GM23338 (cell line): Measurements from ENCODE around the gene NEK8. TPM values are rescaled to one million over a fixed set of nuclear protein-coding genes. Genes with fewer than 3 reads are reported as not detected.

Experiments used
- ATAC-seq: fragments of 200-7000 bp; cut with Tn5 transposase; 3 replicates; pipeline ENCODE4 v1.9.1; 2020
- DNase-seq: peaks from one replicate; pipeline ENCODE4 v3.0.0-alpha.2; 2015; ENCODE audit warnings: low spot score
- H2AFZ ChIP-seq: fragments of 200-600 bp; sonication (generic); 2 replicates; pipeline ENCODE4 v1.8.0; 2016; ENCODE audit warnings: antibody characterized with exemption, mild to moderate bottlenecking, moderate library complexity
- H3F3A ChIP-seq: fragments of 200-600 bp; sonication (generic); replicated peaks from 2 replicates; pipeline ENCODE4 v1.8.0; 2017; ENCODE audit warnings: antibody characterized with exemption, mixed run types, low read depth
- H3K27ac ChIP-seq: fragments of 200-600 bp; sonication (generic); 2 replicates; pipeline ENCODE4 v1.6.1; 2016; ENCODE audit warnings: low read depth
- H3K27me3 ChIP-seq: fragments of 200-600 bp; sonication (generic); 2 replicates; pipeline ENCODE4 v1.8.0; 2016; ENCODE audit warnings: mild to moderate bottlenecking, mixed run types, moderate library complexity; ENCODE audit not compliant: insufficient read depth
- H3K36me3 ChIP-seq: fragments of 200-600 bp; sonication (generic); 2 replicates; pipeline ENCODE4 v1.8.0; 2016; ENCODE audit warnings: mild to moderate bottlenecking; ENCODE audit not compliant: insufficient read depth
- H3K4me1 ChIP-seq: fragments of 200-600 bp; sonication (generic); 2 replicates; pipeline ENCODE4 v1.8.0; 2016; ENCODE audit warnings: mild to moderate bottlenecking, moderate library complexity; ENCODE audit not compliant: insufficient read depth
- H3K4me2 ChIP-seq: fragments of 200-600 bp; sonication (generic); 2 replicates; pipeline ENCODE4 v1.7.1; 2017; ENCODE audit warnings: mixed run types
- H3K4me3 ChIP-seq: fragments of 200-600 bp; sonication (generic); 2 replicates; pipeline ENCODE4 v1.6.1; 2016; ENCODE audit warnings: mixed run types
- H3K79me2 ChIP-seq: fragments of 200-600 bp; sonication (generic); replicated peaks from 2 replicates; pipeline ENCODE4 v1.8.0; 2017; ENCODE audit warnings: mild to moderate bottlenecking; ENCODE audit not compliant: insufficient read depth
- H3K9me2 ChIP-seq: fragments of 200-600 bp; sonication (generic); 2 replicates; pipeline ENCODE4 v1.8.0; 2017; ENCODE audit not compliant: insufficient read depth
- H4K20me1 ChIP-seq: fragments of 200-600 bp; sonication (generic); replicated peaks from 2 replicates; pipeline ENCODE4 v1.8.0; 2017; ENCODE audit warnings: mild to moderate bottlenecking; ENCODE audit not compliant: insufficient read depth
- H3K27ac Mint-ChIP-seq: 2 replicates; pipeline ENCODE4 v1.8.0; 2020; ENCODE audit warnings: inconsistent platforms, mild to moderate bottlenecking, moderate library complexity, mixed read lengths
- H3K27me3 Mint-ChIP-seq: 3 replicates; pipeline ENCODE4 v1.8.0; 2022; ENCODE audit warnings: low read depth, mild to moderate bottlenecking, moderate library complexity, mixed read lengths, inconsistent platforms; ENCODE audit not compliant: insufficient read depth, poor library complexity
- H3K36me3 Mint-ChIP-seq: 3 replicates; pipeline ENCODE4 v1.8.0; 2021; ENCODE audit warnings: low read depth, mild to moderate bottlenecking, inconsistent platforms, moderate library complexity, mixed read lengths
- H3K4me1 Mint-ChIP-seq: 3 replicates; pipeline ENCODE4 v1.8.0; 2020; ENCODE audit warnings: mild to moderate bottlenecking, inconsistent platforms, mixed read lengths
- H3K4me3 Mint-ChIP-seq: 3 replicates; pipeline ENCODE4 v1.8.0; 2021; ENCODE audit warnings: moderate library complexity, mild to moderate bottlenecking, inconsistent platforms, mixed read lengths
- H3K9me3 Mint-ChIP-seq: 3 replicates; pipeline ENCODE4 v1.8.0; 2020; ENCODE audit warnings: moderate library complexity, mild to moderate bottlenecking, inconsistent platforms, mixed read lengths
- CREB1 ChIP-seq: fragments of 250-450 bp; sonication (Bioruptor Pico); IDR thresholded peaks from 2 replicates; pipeline ENCODE4 v1.5.0; 2020; ENCODE audit warnings: low read depth, mild to moderate bottlenecking, moderate library complexity
- CTCF ChIP-seq, 2 experiments: fragments of 200-600 bp in 1 of 2; sonication (generic) in 1 of 2; conservative IDR thresholded peaks; 2 replicates each; pipeline versions ENCODE4 v1.5.1 to v1.6.1; 2016 to 2017; ENCODE audit warnings: antibody characterized with exemption in 2 of 2, low read depth in 2 of 2, mild to moderate bottlenecking in 2 of 2, moderate library complexity in 1 of 2
- ETS1 ChIP-seq: IDR thresholded peaks from 2 replicates; pipeline ENCODE4 v1.6.1; 2016; ENCODE audit warnings: antibody characterized with exemption
- EZH2 ChIP-seq: fragments of 200-600 bp; sonication (generic); IDR thresholded peaks from one replicate; pipeline ENCODE4 v1.8.0; 2017; ENCODE audit warnings: antibody characterized with exemption, mild to moderate bottlenecking, low read depth; ENCODE audit not compliant: unreplicated experiment
- EZH2phosphoT487 ChIP-seq: fragments of 200-600 bp; sonication (generic); IDR thresholded peaks from one replicate; pipeline ENCODE4 v1.8.1; 2018; ENCODE audit warnings: antibody characterized with exemption; ENCODE audit not compliant: unreplicated experiment
- JUNB ChIP-seq: IDR thresholded peaks from one replicate; pipeline ENCODE4 v1.6.1; 2016; ENCODE audit warnings: antibody characterized with exemption; ENCODE audit not compliant: unreplicated experiment
- NANOG ChIP-seq: IDR thresholded peaks from 2 replicates; pipeline ENCODE4 v1.6.1; 2016; ENCODE audit warnings: antibody characterized with exemption, borderline replicate concordance
- POLR2AphosphoS5 ChIP-seq: IDR thresholded peaks from 2 replicates; pipeline ENCODE4 v1.6.1; 2016; ENCODE audit warnings: antibody characterized with exemption, low read depth
- REST ChIP-seq: IDR thresholded peaks from one replicate; pipeline ENCODE4 v1.6.1; 2018; ENCODE audit warnings: antibody characterized with exemption; ENCODE audit not compliant: unreplicated experiment
- STAT1 ChIP-seq: IDR thresholded peaks from one replicate; pipeline ENCODE4 v1.6.1; 2016; ENCODE audit warnings: antibody characterized with exemption; ENCODE audit not compliant: unreplicated experiment
- ZNF114 ChIP-seq: fragments of 250-450 bp; sonication (Bioruptor Pico); IDR thresholded peaks from 2 replicates; pipeline ENCODE4 v1.5.0; 2020; ENCODE audit warnings: mild to moderate bottlenecking, moderate library complexity
- ZNF331 ChIP-seq: fragments of 250-450 bp; sonication (Bioruptor Pico); IDR thresholded peaks from 2 replicates; pipeline ENCODE4 v1.5.0; 2020; ENCODE audit warnings: low read depth, mild to moderate bottlenecking, moderate library complexity
- polyA plus RNA-seq: library from polyadenylated mRNA; unstranded; fragments of >200 nt; fragmentation: Nextera tagmentation; extraction: Ambion mirVana; gene quantifications from 2 replicates; pipeline ENCODE4 v1.2.1, GENCODE V29; 2016
- total RNA-seq: library from RNA; depleted of rRNA; stranded (reverse); fragments of >200 nt; shearing (Covaris generic); gene quantifications from 2 replicates; pipeline ENCODE4 v1.2.3, GENCODE V29; 2014

Gene NEK8
- total and polyA plus RNA-seq, 2 experiments from 2014 or later, result 10.0 to 14.9 TPM

- Histone ChIP-seq H3K4me1 (peaks cover 21% of the 10 kb centered on the region), H3K27me3 (no peaks in the 10 kb centered on the region), H3K4me3 (no peak overlapping the region), H3K27ac (peak overlapping the region; percentile 45; the same call in 1 of the 2 replicates), H4K20me1 (peaks cover 26% of the 10 kb centered on the region), H2AFZ (no peak overlapping the region), H3K9me2 (no peaks in the 10 kb centered on the region), H3K4me2 (no peak overlapping the region), H3K79me2 (peaks cover 6% of the 10 kb centered on the region), H3K36me3 (peaks cover 34% of the 10 kb centered on the region), H3F3A (peaks cover 76% of the 10 kb centered on the region)
- TF ChIP-seq EZH2 (no peak), CREB1 (CRISPR knock-in tag) (no peak), ETS1 (no peak), STAT1 (no peak), REST (no peak), ZNF114 (CRISPR knock-in tag) (no peak), JUNB (no peak), NANOG (no peak), POLR2AphosphoS5 (no peak), ZNF331 (CRISPR knock-in tag) (no peak), EZH2phosphoT487 (no peak)
- no peak for DNase-seq
- Mint-ChIP-seq H3K27me3 (peaks cover 45% of the 10 kb centered on the region), H3K4me3 (no peak overlapping the region), H3K36me3 (peaks cover 65% of the 10 kb centered on the region), H3K27ac (no peak overlapping the region), H3K9me3 (no peaks in the 10 kb centered on the region), H3K4me1 (peaks cover 42% of the 10 kb centered on the region)
- no peak for ATAC-seq
Measured at GRCh38 chr17:28751600-28752366, 23.2 kb downstream of the NEK8 start.

- peaks cover 45% of the 10 kb centered on the region for H3K4me1 Mint-ChIP-seq
- H3K79me2 ChIP-seq, result peaks cover 8% of the 10 kb centered on the region
- H3K27ac Mint-ChIP-seq, result no peak overlapping the region; the same call in 1 of the 2 replicates
- H3K4me2 ChIP-seq, result no peak overlapping the region
- no peak for ATAC-seq
- DNase-seq, result no peak
- H3K4me3 ChIP-seq, result no peak overlapping the region
- H3K9me2 ChIP-seq, result no peaks in the 10 kb centered on the region
- no peaks in the 10 kb centered on the region; the same call in 2 of the 3 replicates for H3K9me3 Mint-ChIP-seq
- H3K27ac ChIP-seq, result no peak overlapping the region
- H3K4me3 Mint-ChIP-seq, result no peak overlapping the region
- no peaks in the 10 kb centered on the region for H3K27me3 ChIP-seq
- peaks cover 21% of the 10 kb centered on the region for H4K20me1 ChIP-seq
- peaks cover 16% of the 10 kb centered on the region for H3K36me3 ChIP-seq
- peaks cover 29% of the 10 kb centered on the region for H3K4me1 ChIP-seq
- peaks cover 64% of the 10 kb centered on the region for H3K36me3 Mint-ChIP-seq
- no peak for TF ChIP-seq CTCF (conservative IDR thresholded peaks at IDR 0.05; ENCODE audit: low read depth in 2 of 2)
- no peak overlapping the region for H2AFZ ChIP-seq
- peaks cover 60% of the 10 kb centered on the region for H3F3A ChIP-seq
- peaks cover 45% of the 10 kb centered on the region for H3K27me3 Mint-ChIP-seq
Measured at GRCh38 chr17:28755486-28755885, 26.9 kb downstream of the NEK8 start.
